Caki2 (cell line): Measurements from ENCODE around the gene ADCY3. TPM values are rescaled to one million over a fixed set of nuclear protein-coding genes. Genes with fewer than 3 reads are reported as not detected.

Source experiments
- DNase-seq: peaks from one replicate; pipeline ENCODE4 v3.0.0-alpha.2; 2015; ENCODE audit warnings: low read depth
- in situ Hi-C: cut with HindIII; loops from 2 replicates; pipeline ENCODE4 v1.10.0; 2016; ENCODE audit warnings: low sequenced_read_pairs, low pct_unique_long_range_greater_than_20kb, mixed read lengths
- total RNA-seq: library from RNA; depleted of rRNA; stranded (reverse); fragments of >200 nt; shearing (Covaris generic); gene quantifications from 2 replicates; pipeline ENCODE4 v1.2.3, GENCODE V29; 2014; ENCODE audit warnings: low replicate concordance

Gene ADCY3
- total RNA-seq, 1 experiment from 2014 or later = 16.9 TPM

- DNase-seq = no peak
- in situ Hi-C loops = no loop called here
Observed at GRCh38 chr2:24912986-24913385, 7.1 kb downstream of the ADCY3 start.

DNA sequence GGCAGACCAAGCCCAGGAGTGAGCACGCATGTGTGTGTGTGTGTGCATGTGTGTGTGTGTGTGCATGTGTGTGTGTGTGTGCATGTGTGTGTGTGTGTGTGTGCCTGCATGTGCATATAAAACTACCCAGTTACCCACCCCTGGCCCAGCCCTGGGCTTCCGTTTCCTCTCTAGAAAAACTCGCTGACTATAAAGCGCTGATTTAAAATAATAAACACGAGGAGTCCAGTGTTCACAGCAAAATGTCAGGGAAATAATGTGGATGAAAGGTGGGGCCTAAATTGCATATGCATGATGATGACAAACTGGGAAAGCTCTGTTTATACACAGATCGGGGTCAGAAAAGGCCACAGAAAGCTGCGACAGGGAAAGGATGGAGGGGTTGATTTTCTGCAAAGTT, 7.5 kb downstream of the ADCY3 start:
- DNase-seq = no peak
- in situ Hi-C loops = no loop called here

DNA sequence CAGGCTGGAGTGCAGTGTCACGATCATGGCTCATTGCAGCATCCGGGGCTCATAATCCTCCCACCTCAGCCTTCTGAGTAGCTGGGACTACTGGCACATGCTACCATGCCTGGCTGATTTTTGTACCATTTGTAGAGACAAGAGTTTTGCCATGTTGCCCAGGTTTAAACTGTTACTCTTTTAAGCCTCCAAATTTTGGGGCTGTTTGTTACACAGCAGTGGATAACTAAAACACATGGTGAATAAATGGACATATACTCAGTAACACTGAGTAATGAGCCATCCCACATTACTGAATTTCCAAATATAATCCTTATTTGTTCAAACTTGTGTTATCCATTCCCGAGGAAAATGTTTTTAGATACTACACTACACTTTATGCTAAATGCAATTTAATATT, 9.8 kb downstream of the ADCY3 start:
- in situ Hi-C loops = no loop called here
- DNase-seq = no peak

- in situ Hi-C loops = no loop called here
- no peak for DNase-seq
Observed at GRCh38 chr2:24909555-24910177, 10.4 kb downstream of the ADCY3 start.

- no peak for DNase-seq
- in situ Hi-C loops = no loop called here
Observed at GRCh38 chr2:24908461-24908901, 11.6 kb downstream of the ADCY3 start.

DNA sequence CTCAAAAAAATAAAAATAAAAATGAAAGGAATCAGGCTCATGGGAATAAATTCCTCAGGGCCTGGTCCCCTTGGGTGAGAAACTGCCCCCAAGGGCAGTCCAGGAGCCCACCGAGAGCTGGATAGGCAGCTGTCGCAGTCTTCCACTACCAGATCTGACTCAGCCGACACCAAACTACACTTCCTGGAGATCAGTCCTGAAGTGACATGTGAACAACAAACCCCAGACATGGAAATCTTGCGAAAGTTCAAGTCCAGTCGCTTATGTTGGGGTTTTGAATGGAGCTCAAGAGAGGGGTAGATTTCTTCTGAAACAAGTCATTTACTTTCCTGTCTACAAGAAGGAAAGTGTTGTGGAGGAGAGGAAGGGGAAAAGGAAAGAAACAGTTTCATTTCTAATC, 12.9 kb downstream of the ADCY3 start:
- in situ Hi-C loops = no loop called here
- DNase-seq = no peak

GRCh38 chr2:24906466-24906865, 13.6 kb downstream of the ADCY3 start:
- DNase-seq = no peak
- in situ Hi-C loops = no loop called here

GRCh38 chr2:24903161-24904103, 16.6 kb downstream of the ADCY3 start:
- no peak for DNase-seq
- in situ Hi-C loops = no loop called here

GRCh38 chr2:24899361-24899910, 20.6 kb downstream of the ADCY3 start:
- in situ Hi-C loops = no loop called here
- no peak for DNase-seq

GRCh38 chr2:24898122-24899109, 21.6 kb downstream of the ADCY3 start:
- no peak for DNase-seq
- in situ Hi-C loops = no loop called here

DNA sequence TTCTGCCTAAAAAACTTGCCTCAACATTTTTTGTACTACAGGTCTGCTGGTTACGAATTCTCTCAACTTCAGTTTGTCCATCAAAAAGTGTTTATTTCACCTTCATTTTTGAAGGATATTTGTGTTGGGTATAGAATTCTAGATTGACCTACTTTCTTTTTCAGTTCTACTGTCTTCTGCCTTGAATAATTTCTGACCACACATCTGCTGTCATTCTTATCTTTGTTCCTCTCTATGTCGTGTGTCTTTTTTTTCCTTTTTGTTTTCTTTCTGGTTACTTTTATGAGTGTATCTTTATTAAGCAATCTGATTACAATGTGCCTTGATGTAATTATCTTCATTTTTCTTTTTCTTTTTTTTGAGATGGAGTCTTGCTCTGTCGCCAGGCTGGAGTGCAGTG, 25.3 kb downstream of the ADCY3 start:
- DNase-seq = no peak
- in situ Hi-C loops = no loop called here

DNA sequence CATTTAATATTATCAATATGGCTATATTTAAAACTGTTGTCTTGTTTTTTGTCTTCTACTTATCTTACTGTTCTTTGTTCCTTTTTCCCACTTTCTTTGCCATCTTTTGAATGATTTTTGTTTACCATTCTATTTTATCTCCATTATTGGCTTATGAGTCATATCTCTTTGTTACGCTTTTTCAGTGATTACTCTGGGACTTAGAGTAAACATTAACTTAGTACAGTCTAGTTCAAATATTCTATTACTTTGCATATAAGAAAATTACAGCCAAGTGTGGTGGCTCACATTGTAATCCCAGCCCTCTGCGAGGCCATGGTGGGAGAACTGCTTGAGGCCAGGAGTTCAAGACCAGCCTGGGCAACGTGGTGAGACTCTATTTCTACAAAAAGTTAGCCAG, 26.1 kb downstream of the ADCY3 start:
- in situ Hi-C loops = no loop called here
- no peak for DNase-seq

DNA sequence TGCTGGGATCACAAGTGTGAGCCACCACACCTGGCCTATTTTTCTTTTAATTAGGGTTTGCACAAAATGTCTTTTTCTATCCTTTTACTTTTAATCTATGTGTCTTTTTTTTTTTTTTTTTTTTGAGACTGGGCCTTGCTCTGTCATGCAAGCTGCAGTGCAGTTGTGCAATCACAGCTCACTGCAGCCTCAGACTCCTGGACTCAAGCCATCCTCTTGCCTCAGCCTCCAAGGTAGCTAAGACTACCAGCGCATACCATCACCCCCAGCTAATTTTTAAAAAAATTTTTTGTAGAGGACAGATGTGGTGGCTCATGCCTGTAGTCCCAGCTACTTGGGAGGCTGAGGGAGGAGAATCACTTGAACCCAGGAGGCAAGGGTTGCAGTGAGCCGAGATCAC, 27.1 kb downstream of the ADCY3 start:
- in situ Hi-C loops = no loop called here
- no peak for DNase-seq

- in situ Hi-C loops = no loop called here
Observed at GRCh38 chr2:24891201-24891600, 28.8 kb downstream of the ADCY3 start.

DNA sequence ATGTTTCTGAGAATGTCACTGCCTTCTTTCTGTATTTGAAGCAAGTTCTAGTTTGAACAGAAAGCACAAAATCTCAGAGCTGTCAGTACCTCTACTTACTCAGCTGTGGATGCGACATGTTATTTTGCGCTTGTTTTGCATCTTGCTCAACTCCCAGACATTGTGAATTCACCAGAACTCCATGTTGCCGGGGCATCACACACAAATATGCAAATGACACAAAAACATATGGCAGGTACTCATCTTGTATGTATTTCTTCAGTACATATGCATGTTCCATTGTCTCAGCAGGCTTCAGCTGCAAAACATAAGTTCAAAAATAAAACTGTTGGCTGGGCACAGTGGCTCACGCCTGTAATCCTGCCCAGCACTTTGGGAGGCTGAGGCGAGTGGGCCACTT, 30.8 kb downstream of the ADCY3 start:
- in situ Hi-C loops = no loop called here
- no peak for DNase-seq

More at GRCh38 chr2:24891201-24891600, 28.8 kb downstream of the ADCY3 start:
- no peak for DNase-seq

DNA sequence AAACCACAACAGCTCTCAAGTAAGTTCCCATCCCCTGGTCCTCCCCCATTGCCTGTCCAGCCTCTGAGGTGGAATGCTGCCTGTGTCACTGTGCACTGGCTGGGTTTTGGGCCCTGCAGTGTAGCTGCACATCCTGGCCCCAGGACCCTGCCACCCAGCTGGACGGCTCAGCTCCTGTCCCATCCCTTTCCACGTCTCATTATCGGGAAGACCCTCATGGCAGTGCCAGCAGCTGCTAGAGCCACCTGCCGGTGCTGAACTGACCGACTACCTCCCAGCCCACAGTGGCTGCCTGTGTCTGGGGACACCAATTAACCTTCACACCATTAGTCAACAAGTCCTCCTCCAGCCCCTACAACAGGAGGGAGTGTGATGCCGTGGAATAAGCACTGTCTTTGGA, 31.9 kb downstream of the ADCY3 start:
- in situ Hi-C loops = no loop called here
- DNase-seq = no peak

DNA sequence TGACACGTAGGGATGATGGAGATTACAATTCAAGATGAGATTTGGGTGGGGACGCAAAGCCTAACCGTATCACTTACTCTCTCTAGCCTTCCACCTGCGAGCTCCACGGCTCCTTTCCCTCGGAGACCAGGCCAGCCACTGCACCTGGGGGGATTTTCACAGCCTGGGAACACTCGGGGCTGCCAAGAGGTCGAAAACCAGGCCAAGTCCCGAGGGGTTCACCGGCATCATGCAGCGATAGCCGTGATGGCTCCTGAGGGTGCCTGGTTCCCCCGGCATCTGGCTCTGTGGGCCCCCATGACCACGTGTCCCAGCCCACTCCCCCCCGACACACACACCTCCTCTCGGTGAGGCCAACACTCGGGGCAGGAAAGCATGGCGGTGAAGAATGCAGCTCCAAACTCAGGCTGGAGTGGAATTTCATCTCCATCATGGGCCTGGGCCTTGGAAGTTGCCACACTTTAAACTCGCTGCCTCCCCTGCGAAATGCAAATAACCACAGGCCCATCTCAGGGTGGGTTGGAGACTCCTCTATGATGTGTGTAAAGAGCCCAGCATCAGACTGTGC, 32.6 kb downstream of the ADCY3 start:
- in situ Hi-C loops = no loop called here
- no peak for DNase-seq

DNA sequence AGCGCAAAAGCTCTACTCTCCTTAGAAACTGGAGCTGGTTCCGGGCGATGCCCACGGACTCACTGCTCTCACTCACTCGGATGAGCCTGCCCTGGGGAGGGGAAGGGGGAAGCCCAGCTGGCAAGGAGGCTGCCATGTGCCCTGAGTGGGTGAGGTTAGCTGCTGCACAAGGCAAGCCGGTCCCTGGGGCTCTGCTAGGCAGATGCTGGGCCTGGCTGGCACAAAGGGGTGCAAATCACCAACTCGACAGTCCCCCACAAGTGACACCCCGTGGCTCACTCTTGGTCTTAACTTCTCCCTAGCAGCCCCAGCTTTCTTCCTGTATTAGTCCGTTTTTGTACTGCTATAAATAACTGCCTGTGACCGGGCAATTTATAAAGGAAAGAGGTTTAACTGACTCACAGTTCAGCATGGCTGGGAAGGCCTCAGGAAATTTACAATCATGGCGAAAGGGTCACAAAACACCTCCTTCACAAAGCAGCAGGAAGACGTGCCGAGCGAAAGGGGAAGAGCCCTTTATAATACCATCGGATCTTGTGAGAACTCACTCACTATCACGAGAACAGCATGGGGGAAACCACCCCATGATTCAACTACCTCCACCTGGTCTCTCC, 33.2 kb downstream of the ADCY3 start:
- in situ Hi-C loops = no loop called here
- no peak for DNase-seq
